Astrocyte (in vitro differentiated cells and primary cell): ENCODE results near the gene DLG1. TPM values are rescaled to one million over a fixed set of nuclear protein-coding genes. Genes with fewer than 3 reads are reported as not detected.
"Not testable (repeated sequence)": the region's sequence is repeated elsewhere in the genome, so short reads cannot be mapped to it uniquely, and the experiment has no call there.

Experiments used
- DNase-seq: peaks from one replicate; pipeline ENCODE4 v3.0.0-alpha.2; 2010; ENCODE audit warnings: low read depth
- FAIRE-seq: peaks from 2 replicates; lab custom pipeline; 2011; peaks lifted over from hg19 to GRCh38; lab: Jason Lieb, UNC
- H2AFZ ChIP-seq: 2 replicates; pipeline ENCODE4 v1.6.0; 2012; ENCODE audit warnings: low read depth, low read length, inconsistent platforms
- H3K27ac ChIP-seq: 2 replicates; pipeline ENCODE4 v1.5.1; 2011; ENCODE audit warnings: low read depth, low read length, inconsistent platforms
- H3K27me3 ChIP-seq: 2 replicates; pipeline ENCODE4 v1.6.0; 2011; ENCODE audit warnings: low read length, inconsistent platforms; ENCODE audit not compliant: insufficient read depth
- H3K36me3 ChIP-seq: 2 replicates; pipeline ENCODE4 v1.5.1; 2011; ENCODE audit warnings: low read length, inconsistent platforms; ENCODE audit not compliant: insufficient read depth
- H3K4me1 ChIP-seq: 2 replicates; pipeline ENCODE4 v1.5.1; 2011; ENCODE audit warnings: low read length, inconsistent platforms; ENCODE audit not compliant: insufficient read depth
- H3K4me2 ChIP-seq: 2 replicates; pipeline ENCODE4 v1.6.0; 2012; ENCODE audit warnings: low read length, inconsistent platforms
- H3K4me3 ChIP-seq: 2 replicates; pipeline ENCODE4 v1.5.1; 2011; ENCODE audit warnings: low read depth, mild to moderate bottlenecking, low read length, inconsistent platforms; ENCODE audit not compliant: insufficient read depth
- H3K79me2 ChIP-seq: 2 replicates; pipeline ENCODE4 v1.6.0; 2012; ENCODE audit warnings: mild to moderate bottlenecking, low read length, inconsistent platforms; ENCODE audit not compliant: insufficient read depth
- H3K9ac ChIP-seq: 2 replicates; pipeline ENCODE4 v1.6.0; 2012; ENCODE audit warnings: mild to moderate bottlenecking, low read length, inconsistent platforms
- H3K9me3 ChIP-seq: 2 replicates; pipeline ENCODE4 v1.5.1; 2012; ENCODE audit warnings: low read depth, mild to moderate bottlenecking, low read length, inconsistent platforms; ENCODE audit not compliant: insufficient read depth
- H4K20me1 ChIP-seq: 2 replicates; pipeline ENCODE4 v1.6.0; 2012; ENCODE audit warnings: low read length, inconsistent platforms; ENCODE audit not compliant: insufficient read depth
- H3K27ac Mint-ChIP-seq: one replicate; pipeline ENCODE4 v1.8.0; 2021; ENCODE audit warnings: mild to moderate bottlenecking, mixed read lengths; ENCODE audit not compliant: unreplicated experiment
- H3K27me3 Mint-ChIP-seq: one replicate; pipeline ENCODE4 v1.8.0; 2021; ENCODE audit warnings: low read depth, mixed read lengths; ENCODE audit not compliant: unreplicated experiment
- H3K36me3 Mint-ChIP-seq: one replicate; pipeline ENCODE4 v1.8.0; 2021; ENCODE audit warnings: low read depth, mixed read lengths; ENCODE audit not compliant: unreplicated experiment
- H3K4me1 Mint-ChIP-seq: one replicate; pipeline ENCODE4 v1.8.0; 2021; ENCODE audit warnings: low read depth, mixed read lengths; ENCODE audit not compliant: unreplicated experiment
- H3K4me3 Mint-ChIP-seq: one replicate; pipeline ENCODE4 v1.8.0; 2021; ENCODE audit warnings: mild to moderate bottlenecking, moderate library complexity, mixed read lengths; ENCODE audit not compliant: unreplicated experiment
- H3K9me3 Mint-ChIP-seq: one replicate; pipeline ENCODE4 v1.8.0; 2021; ENCODE audit warnings: mild to moderate bottlenecking, mixed read lengths; ENCODE audit not compliant: unreplicated experiment
- EZH2 ChIP-seq: IDR thresholded peaks from 2 replicates; pipeline ENCODE4 v1.6.1; 2012; ENCODE audit warnings: mild to moderate bottlenecking, low read length, inconsistent platforms; ENCODE audit not compliant: insufficient read depth
- total RNA-seq: library from RNA; stranded (reverse); gene quantifications from 2 replicates; pipeline ENCODE4 v1.2.1, GENCODE V29; 2021
- TF ChIP-seq, protein P1 (sequence below): IDR thresholded peaks from 2 replicates; pipeline ENCODE4 v1.5.1; 2011; ENCODE audit warnings: low read depth, mild to moderate bottlenecking, inconsistent platforms, low read length, moderate library complexity; ENCODE audit not compliant: insufficient read depth

DLG1 gene
- total RNA-seq, 1 donor from 2014 or later, result 210 TPM

DNA sequence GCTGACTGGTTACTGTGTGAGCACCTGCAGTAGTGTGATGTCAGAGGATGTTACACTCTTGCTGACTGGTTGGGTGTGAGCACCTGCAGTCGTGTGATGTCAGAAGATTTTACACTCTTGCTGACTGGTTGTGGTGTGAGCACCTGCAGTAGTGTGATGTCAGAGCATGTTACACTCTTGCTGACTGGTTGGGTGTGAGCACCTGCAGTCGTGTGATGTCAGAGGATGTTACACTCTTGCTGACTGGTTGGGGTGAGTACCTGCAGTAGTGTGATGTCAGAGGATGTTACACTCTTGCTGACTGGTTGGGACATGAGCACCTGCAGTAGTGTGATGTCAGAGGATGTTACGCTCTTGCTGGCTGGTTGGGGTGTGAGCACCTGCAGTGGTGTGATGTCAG is 264.6 kb downstream of the DLG1 start:
- H2AFZ ChIP-seq, H3K27ac Mint-ChIP-seq, H3K4me3 Mint-ChIP-seq, H3K27me3 Mint-ChIP-seq, H3K9me3 ChIP-seq, FAIRE-seq, H3K4me2 ChIP-seq, H3K36me3 ChIP-seq, H3K27me3 ChIP-seq, H3K4me3 ChIP-seq, H3K79me2 ChIP-seq, H3K36me3 Mint-ChIP-seq, H3K9ac ChIP-seq, H3K9me3 Mint-ChIP-seq, H3K27ac ChIP-seq: not testable (repeated sequence)
- peaks cover 10% of the 10 kb centered on the region for H4K20me1 ChIP-seq
- DNase-seq, result peak; percentile 17
- peaks cover 17% of the 10 kb centered on the region for H3K4me1 Mint-ChIP-seq
- H3K4me1 ChIP-seq, result peaks cover 21% of the 10 kb centered on the region

DNA sequence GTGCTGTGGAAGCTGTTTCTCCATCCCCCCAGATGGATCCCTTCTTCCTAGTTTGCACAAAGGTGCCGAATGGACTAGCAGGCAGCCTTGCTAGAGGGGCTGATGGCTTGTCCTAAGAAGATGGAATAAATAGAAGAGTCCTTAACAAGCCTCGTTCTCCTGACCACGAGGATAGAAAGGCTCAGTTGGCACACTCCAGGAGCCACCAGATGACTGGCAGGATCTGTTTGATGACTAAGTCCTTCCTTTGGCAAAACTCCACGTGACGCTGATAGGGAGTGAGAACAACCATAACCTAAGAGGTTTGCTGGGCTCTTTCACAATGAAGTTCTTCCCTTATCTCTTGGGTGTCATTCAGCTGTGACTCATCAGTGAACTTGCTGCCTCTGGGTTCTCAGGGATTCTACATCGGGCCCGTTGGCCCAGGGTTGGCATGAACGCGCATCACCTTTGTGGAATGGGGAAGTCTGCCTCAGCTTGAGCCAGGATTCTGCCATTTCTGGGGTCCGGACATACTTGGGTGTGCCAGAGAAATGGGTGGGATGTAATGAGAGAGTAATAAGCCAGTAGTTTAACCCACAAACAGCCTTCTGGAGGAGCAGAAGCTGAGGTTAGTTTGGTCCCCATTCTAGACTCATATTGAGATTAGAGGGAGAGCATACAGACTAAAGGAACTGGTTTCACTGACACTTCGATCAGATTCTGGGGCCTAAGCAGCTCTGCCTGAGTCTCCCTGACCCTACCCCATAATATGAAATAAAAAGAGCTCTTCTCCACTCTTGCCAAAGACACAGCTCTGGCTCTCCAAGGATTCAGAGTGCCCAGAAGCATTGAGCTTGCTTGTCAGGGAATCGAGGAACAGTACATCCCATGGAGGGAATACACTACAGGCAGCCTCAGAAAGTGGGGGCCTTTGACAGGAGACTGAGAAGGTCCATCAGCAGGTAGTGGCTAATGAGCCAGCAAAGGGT is 266.8 kb downstream of the DLG1 start:
- no peak for FAIRE-seq
- H3K27me3 ChIP-seq, result no peaks in the 10 kb centered on the region
- H3K27ac ChIP-seq, result peak overlapping the region; percentile 70
- peaks cover 2% of the 10 kb centered on the region for H4K20me1 ChIP-seq
- Mint-ChIP-seq H3K36me3 (peaks cover 4% of the 10 kb centered on the region), H3K4me3 (no peak overlapping the region), H3K27me3 (no peaks in the 10 kb centered on the region), H3K9me3 (no peaks in the 10 kb centered on the region), H3K27ac (peak overlapping the region; percentile 89), H3K4me1 (peaks cover 17% of the 10 kb centered on the region)
- H3K4me1 ChIP-seq, result peaks cover 24% of the 10 kb centered on the region
- peak overlapping the region; percentile 47 for H3K4me2 ChIP-seq
- H3K79me2 ChIP-seq, result no peaks in the 10 kb centered on the region
- H2AFZ ChIP-seq, result no peak overlapping the region
- no peak overlapping the region for H3K4me3 ChIP-seq
- no peaks in the 10 kb centered on the region for H3K36me3 ChIP-seq
- peak; percentile 98 for DNase-seq
- TF ChIP-seq EZH2, result no peak
- TF ChIP-seq, protein P1, sequence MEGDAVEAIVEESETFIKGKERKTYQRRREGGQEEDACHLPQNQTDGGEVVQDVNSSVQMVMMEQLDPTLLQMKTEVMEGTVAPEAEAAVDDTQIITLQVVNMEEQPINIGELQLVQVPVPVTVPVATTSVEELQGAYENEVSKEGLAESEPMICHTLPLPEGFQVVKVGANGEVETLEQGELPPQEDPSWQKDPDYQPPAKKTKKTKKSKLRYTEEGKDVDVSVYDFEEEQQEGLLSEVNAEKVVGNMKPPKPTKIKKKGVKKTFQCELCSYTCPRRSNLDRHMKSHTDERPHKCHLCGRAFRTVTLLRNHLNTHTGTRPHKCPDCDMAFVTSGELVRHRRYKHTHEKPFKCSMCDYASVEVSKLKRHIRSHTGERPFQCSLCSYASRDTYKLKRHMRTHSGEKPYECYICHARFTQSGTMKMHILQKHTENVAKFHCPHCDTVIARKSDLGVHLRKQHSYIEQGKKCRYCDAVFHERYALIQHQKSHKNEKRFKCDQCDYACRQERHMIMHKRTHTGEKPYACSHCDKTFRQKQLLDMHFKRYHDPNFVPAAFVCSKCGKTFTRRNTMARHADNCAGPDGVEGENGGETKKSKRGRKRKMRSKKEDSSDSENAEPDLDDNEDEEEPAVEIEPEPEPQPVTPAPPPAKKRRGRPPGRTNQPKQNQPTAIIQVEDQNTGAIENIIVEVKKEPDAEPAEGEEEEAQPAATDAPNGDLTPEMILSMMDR, result no peak
- no peaks in the 10 kb centered on the region for H3K9me3 ChIP-seq
- H3K9ac ChIP-seq, result peak overlapping the region; percentile 33

GRCh38 chr3:197030379-197031314 is 267.8 kb downstream of the DLG1 start:
- no peak for FAIRE-seq
- TF ChIP-seq, protein P1, result no peak
- no peak for TF ChIP-seq EZH2
- Histone ChIP-seq H3K36me3 (no peaks in the 10 kb centered on the region), H4K20me1 (no peaks in the 10 kb centered on the region), H3K27me3 (no peaks in the 10 kb centered on the region), H2AFZ (no peak overlapping the region), H3K79me2 (no peaks in the 10 kb centered on the region), H3K4me2 (peak overlapping the region; percentile 21), H3K4me1 (peaks cover 24% of the 10 kb centered on the region), H3K9me3 (no peaks in the 10 kb centered on the region), H3K4me3 (no peak overlapping the region), H3K9ac (peak overlapping the region; percentile 33), H3K27ac (peak overlapping the region; percentile 70)
- no peak for DNase-seq
- Mint-ChIP-seq H3K36me3 (peaks cover 4% of the 10 kb centered on the region), H3K4me1 (peaks cover 15% of the 10 kb centered on the region), H3K4me3 (peak overlapping the region; percentile 34), H3K9me3 (no peaks in the 10 kb centered on the region), H3K27me3 (peaks cover 4% of the 10 kb centered on the region), H3K27ac (peak overlapping the region; percentile 89)
